Adrenal gland (tissue), 5 donors: ENCODE data around the gene CPA2.
"Not testable (repeated sequence)": the region's sequence is repeated elsewhere in the genome, so short reads cannot be mapped to it uniquely, and the experiment has no call there.

Experiments used
- CTCF ChIP-seq, 6 experiments: fragments of 450-650 bp in 4 of 6; fragments of 200-600 bp in 2 of 6; sonication (generic) in 1 of 6; IDR thresholded peaks; 1 replicate in 5 of 6; 2 replicates in 1 of 6; pipeline versions ENCODE4 v1.5.1 to v1.8.0; 2016 to 2021; ENCODE audit warnings: antibody characterized with exemption in 6 of 6, mild to moderate bottlenecking in 2 of 6, moderate library complexity in 1 of 6
- POLR2A ChIP-seq, 2 donors: fragments of 450-650 bp; IDR thresholded peaks; one replicate each; pipeline ENCODE4 v1.6.1; 2017; ENCODE audit warnings: antibody characterized with exemption in 2 of 2, mild to moderate bottlenecking in 2 of 2, moderate library complexity in 1 of 2
- donor health status: DM: no; HTN: no; CAD: no.

GRCh38 chr7:130248842-130249241 is 17.8 kb upstream of the CPA2 start:
- TF ChIP-seq CTCF, POLR2A (IDR thresholded peaks at IDR 0.05): not testable (repeated sequence)
